ENCODE data around the gene ADAMTS20. TPM values are rescaled to one million over a fixed set of nuclear protein-coding genes. Genes with fewer than 3 reads are reported as not detected.

ADAMTS20 gene
- total RNA-seq, 6 donors from 2014 or later, result not detected

DNA sequence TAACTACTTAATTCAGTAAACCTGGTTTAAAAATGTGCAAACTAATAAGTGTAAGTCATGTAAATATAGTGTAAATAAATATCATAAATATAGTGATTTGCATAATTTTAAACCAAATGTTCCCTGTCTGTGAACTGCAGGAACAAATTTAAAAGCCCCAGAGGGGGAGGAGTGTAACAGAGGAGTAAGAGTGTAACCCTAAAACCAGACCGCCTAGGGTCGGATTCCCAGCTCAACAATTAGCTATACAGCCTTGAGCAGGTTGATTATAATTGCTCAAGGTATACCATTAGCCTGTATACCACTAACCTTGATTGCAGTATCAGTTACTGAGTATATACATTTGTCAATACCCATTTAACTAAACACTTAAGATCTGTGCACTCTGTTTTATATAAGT is 218.4 kb downstream of the ADAMTS20 start:
- WGBS, 2 donors, result 94 to 98% methylated on average over 2 of the region's 2 CpGs
- Histone ChIP-seq H3K36me3 (no peaks in the 10 kb centered on the region), H3K27ac (no peak overlapping the region), H3K9me3 (no peaks in the 10 kb centered on the region), H3K27me3 (no peaks in the 10 kb centered on the region), H3K4me1 (peaks cover 2 to 4% (median 4%) of the 10 kb centered on the region in 4 donors), H3K4me3 (no peak overlapping the region)
- ATAC-seq (ENCODE audit: low FRiP score in 2 of 2) (no peak), DNase-seq (no peak)
- TF ChIP-seq EP300 (IDR thresholded peaks at IDR 0.05), result no peak
- TF ChIP-seq, protein P1, sequence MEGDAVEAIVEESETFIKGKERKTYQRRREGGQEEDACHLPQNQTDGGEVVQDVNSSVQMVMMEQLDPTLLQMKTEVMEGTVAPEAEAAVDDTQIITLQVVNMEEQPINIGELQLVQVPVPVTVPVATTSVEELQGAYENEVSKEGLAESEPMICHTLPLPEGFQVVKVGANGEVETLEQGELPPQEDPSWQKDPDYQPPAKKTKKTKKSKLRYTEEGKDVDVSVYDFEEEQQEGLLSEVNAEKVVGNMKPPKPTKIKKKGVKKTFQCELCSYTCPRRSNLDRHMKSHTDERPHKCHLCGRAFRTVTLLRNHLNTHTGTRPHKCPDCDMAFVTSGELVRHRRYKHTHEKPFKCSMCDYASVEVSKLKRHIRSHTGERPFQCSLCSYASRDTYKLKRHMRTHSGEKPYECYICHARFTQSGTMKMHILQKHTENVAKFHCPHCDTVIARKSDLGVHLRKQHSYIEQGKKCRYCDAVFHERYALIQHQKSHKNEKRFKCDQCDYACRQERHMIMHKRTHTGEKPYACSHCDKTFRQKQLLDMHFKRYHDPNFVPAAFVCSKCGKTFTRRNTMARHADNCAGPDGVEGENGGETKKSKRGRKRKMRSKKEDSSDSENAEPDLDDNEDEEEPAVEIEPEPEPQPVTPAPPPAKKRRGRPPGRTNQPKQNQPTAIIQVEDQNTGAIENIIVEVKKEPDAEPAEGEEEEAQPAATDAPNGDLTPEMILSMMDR (IDR thresholded peaks at IDR 0.05), result no peak
- TF ChIP-seq POLR2AphosphoS5 (IDR thresholded peaks at IDR 0.05), result no peak
- no peak for TF ChIP-seq POLR2A (IDR thresholded peaks at IDR 0.05)

DNA sequence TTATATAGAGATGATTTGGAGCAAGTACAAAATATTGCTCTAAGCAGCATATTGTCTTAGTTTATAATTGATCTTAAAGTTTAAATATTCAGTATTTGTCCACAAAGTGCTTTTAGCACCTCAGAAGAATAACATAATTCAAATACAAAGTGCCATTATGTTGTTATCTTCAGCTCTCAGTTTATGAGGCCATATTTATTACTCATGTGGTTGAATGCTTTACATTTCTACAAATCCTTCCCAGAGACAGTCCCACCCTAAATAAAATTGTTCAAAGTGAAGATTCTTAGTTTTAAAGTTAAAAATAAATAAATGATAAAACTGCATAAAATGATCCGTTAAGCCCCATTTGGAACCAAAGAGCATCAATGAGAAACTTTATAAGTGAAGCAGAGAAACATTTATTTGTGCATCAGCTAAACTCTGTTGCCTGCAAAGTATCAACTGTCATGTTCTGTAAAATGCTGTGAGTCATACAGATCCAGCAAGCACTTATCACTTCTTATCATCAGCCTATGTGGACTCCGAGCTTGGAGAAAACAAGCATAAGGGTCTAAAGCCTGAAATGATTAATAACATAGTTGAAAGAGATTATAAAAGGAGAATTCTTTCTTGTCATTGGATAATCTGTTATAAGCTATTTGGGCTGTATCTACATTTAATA is 218.9 kb downstream of the ADAMTS20 start:
- Histone ChIP-seq H3K9me3 (no peaks in the 10 kb centered on the region), H3K27ac (no peak overlapping the region), H3K36me3 (no peaks in the 10 kb centered on the region), H3K4me1 (no peaks in the 10 kb centered on the region), H3K27me3 (no peaks in the 10 kb centered on the region), H3K4me3 (no peak overlapping the region)
- ATAC-seq (ENCODE audit: low FRiP score in 2 of 2) (no peak), DNase-seq (no peak)
- WGBS, 2 donors, result 80 to 83% methylated on average over 2 of the region's 2 CpGs
- no peak for TF ChIP-seq POLR2AphosphoS5 (IDR thresholded peaks at IDR 0.05)
- TF ChIP-seq EP300 (IDR thresholded peaks at IDR 0.05), result no peak
- TF ChIP-seq, protein P1 (IDR thresholded peaks at IDR 0.05), result no peak
- TF ChIP-seq POLR2A (IDR thresholded peaks at IDR 0.05), result no peak

DNA sequence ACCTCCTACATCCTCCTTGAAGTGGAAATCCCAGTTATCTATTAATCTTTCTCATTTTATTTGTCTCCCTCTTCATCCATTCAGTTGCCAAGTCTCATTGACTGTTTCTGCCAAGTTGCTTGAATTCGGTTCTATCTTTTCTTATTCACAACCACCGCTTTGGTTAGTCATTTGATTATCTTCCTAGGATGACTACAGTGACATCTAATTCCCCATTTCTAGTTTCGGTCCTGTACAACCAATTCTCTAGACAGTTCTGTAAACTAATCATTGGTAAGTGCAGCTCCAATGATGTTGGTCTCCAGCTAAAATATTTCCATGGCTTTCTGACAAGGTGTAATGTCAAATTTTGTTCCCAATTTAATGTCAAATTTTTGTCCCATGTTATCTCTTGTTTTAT is 220.1 kb downstream of the ADAMTS20 start:
- no peak overlapping the region for H3K27ac ChIP-seq
- no peaks in the 10 kb centered on the region for H3K36me3 ChIP-seq
- H3K4me3 ChIP-seq, result no peak overlapping the region
- H3K9me3 ChIP-seq, result no peaks in the 10 kb centered on the region
- no peaks in the 10 kb centered on the region for H3K27me3 ChIP-seq
- no peaks in the 10 kb centered on the region for H3K4me1 ChIP-seq
- WGBS, 2 donors, result 81 to 88% methylated on average over 3 of the region's 3 CpGs
- DNase-seq, result no peak
- ATAC-seq (ENCODE audit: low FRiP score in 2 of 2), result no peak
- TF ChIP-seq POLR2AphosphoS5 (IDR thresholded peaks at IDR 0.05) (no peak), POLR2A (IDR thresholded peaks at IDR 0.05) (no peak), EP300 (IDR thresholded peaks at IDR 0.05) (no peak)
- TF ChIP-seq, protein P1 (IDR thresholded peaks at IDR 0.05), result no peak

DNA sequence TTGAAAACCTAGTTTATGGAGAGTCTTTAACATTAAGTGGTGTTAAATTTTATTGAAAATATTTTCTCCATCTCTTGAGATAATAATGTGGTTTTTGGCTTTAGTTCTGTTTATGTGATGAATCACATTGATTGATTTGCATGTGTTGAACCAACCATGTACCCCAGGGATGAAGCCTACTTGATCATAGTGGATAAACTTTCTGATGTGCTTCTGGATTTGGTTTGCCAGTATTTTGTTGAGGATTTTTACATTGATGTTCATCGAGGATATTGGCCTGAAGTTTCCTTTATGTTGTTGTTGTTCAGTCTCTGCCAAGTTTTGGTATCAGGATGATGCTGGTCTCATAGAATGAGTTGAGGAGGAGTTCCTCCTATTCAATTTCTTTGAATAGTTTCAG is 222.6 kb downstream of the ADAMTS20 start:
- Histone ChIP-seq H3K9me3 (no peaks in the 10 kb centered on the region), H3K4me3 (no peak overlapping the region), H3K27me3 (no peaks in the 10 kb centered on the region), H3K4me1 (no peaks in the 10 kb centered on the region), H3K36me3 (no peaks in the 10 kb centered on the region), H3K27ac (no peak overlapping the region)
- no peak for TF ChIP-seq POLR2AphosphoS5 (IDR thresholded peaks at IDR 0.05)
- TF ChIP-seq, protein P1 (IDR thresholded peaks at IDR 0.05), result no peak
- TF ChIP-seq EP300 (IDR thresholded peaks at IDR 0.05), result no peak
- TF ChIP-seq POLR2A (IDR thresholded peaks at IDR 0.05), result no peak
- 71 to 76% methylated on average over 1 of the region's 1 CpG for WGBS, 2 donors
- DNase-seq, result no peak
- ATAC-seq (ENCODE audit: low FRiP score in 2 of 2), result no peak

DNA sequence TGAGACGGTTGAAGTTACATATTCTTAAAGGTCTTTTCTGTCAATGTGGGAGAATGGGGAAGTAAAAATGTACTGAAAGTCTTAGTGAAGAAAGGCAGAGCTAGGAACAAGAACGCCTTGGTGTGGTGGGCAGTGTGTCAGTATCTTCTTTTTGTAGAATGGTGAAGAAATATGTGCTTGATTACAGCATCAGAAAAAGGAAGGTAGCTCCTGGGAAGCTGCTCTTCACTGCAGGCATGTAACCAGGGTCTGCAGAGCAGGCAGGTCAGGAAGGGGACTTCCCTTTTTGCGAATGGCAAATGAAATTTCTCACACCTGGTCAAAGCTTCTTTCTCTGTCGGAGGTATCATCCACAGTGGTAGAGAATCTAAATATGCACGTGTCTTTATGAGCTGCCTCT is 226.2 kb downstream of the ADAMTS20 start:
- no peak for ATAC-seq (ENCODE audit: low FRiP score in 2 of 2)
- Histone ChIP-seq H3K36me3 (no peaks in the 10 kb centered on the region), H3K4me3 (no peak overlapping the region), H3K27me3 (no peaks in the 10 kb centered on the region), H3K4me1 (no peaks in the 10 kb centered on the region), H3K9me3 (no peaks in the 10 kb centered on the region), H3K27ac (no peak overlapping the region)
- TF ChIP-seq POLR2A (IDR thresholded peaks at IDR 0.05) (no peak), POLR2AphosphoS5 (IDR thresholded peaks at IDR 0.05) (no peak), EP300 (IDR thresholded peaks at IDR 0.05) (no peak)
- no peak for DNase-seq
- 74 to 87% methylated on average over 5 of the region's 5 CpGs for WGBS, 2 donors

Data from upper lobe of left lung (tissue), 6 donors.